Keratinocyte (primary cell): ENCODE measurements around the gene RNF14.

ENCODE experiments used
- CTCF ChIP-seq, 3 experiments: IDR thresholded peaks in 1 of 3; conservative IDR thresholded peaks in 1 of 3; optimal IDR thresholded peaks in 1 of 3; 2 replicates in 2 of 3; 3 replicates in 1 of 3; pipeline versions ENCODE3 to v1.5.1; 2011; ENCODE audit warnings: low read length in 3 of 3, mild to moderate bottlenecking in 3 of 3, moderate library complexity in 2 of 3, control low read depth in 1 of 3, inconsistent platforms in 1 of 3; ENCODE audit not compliant: insufficient read depth in 2 of 3; ENCODE audit errors: extremely low read depth in 1 of 3
- EZH2 ChIP-seq: IDR thresholded peaks from one replicate; pipeline ENCODE4 v1.6.1; 2012; ENCODE audit warnings: inconsistent platforms, mild to moderate bottlenecking, low read length, moderate library complexity

GRCh38 chr5:141976176-141976575 lies 7.3 kb downstream of the RNF14 start:
- TF ChIP-seq CTCF (optimal IDR thresholded peaks at IDR 0.05 in 1 of 3, IDR thresholded peaks at IDR 0.05 in 1 of 3, conservative IDR thresholded peaks at IDR 0.05 in 1 of 3; ENCODE audit: extremely low read depth in 1 of 3, insufficient read depth in 2 of 3, low read length in 3 of 3) = no peak
- no peak for TF ChIP-seq EZH2
